GM18909 (cell line): ENCODE measurements around the gene GABRD.

Source experiments
- ATAC-seq: cut with Tn5 transposase; IDR thresholded peaks from one replicate; pipeline ENCODE4 v1.9.1; 2021; ENCODE audit warnings: mild to moderate bottlenecking; ENCODE audit not compliant: unreplicated experiment, poor library complexity

GABRD gene

GRCh38 chr1:2072109-2072806 is 53.1 kb downstream of the GABRD start:
- no peak for ATAC-seq

- ATAC-seq = no peak
Measured at GRCh38 chr1:2072891-2073290, 53.7 kb downstream of the GABRD start.

- ATAC-seq = no peak
Measured at GRCh38 chr1:2073382-2074230, 54.5 kb downstream of the GABRD start.

- ATAC-seq = no peak
Measured at GRCh38 chr1:2074396-2074795, 55.3 kb downstream of the GABRD start.

GRCh38 chr1:2074944-2075740 is 56.0 kb downstream of the GABRD start:
- no peak for ATAC-seq

DNA sequence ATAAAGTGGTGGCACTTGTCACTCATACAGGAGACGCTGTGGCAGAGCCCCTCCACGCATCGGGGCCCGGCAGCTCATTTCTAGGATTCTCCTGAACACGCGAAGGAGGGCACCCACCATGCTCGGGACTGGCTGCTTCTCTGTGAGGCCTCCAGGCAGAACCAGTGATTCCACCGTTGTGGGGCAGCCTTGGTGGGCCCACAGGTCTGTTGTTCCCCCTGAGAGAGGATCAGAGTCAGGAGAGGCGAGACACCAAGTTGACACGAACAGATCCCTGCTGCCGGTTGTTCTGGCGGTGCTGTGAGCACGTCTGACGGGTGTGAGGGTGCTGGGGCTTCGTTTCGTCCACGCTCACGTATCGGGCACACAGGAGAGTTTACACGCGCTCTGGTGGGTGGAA is 57.7 kb downstream of the GABRD start:
- ATAC-seq = no peak

DNA sequence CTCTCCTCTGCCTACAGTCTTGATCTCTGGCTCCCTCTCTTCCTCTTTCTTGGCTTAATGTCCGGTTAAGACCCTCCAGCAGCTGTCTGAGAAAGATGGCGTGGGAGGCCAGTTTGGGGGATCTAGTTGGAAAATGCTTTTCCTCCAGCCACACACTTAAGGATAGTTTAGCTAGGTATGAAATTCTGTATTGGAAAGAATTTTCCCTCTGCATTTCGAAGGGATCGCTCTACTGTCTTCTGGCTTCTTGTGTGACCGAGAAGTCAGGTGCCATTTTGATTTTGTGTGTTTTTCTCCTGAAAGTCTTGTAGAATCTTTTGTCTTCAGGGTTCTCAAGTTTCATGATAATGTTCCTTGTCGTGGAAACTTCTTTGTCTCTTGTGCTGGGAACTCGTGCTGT is 59.0 kb downstream of the GABRD start:
- ATAC-seq = no peak

GRCh38 chr1:2079396-2080085 is 60.4 kb downstream of the GABRD start:
- no peak for ATAC-seq

DNA sequence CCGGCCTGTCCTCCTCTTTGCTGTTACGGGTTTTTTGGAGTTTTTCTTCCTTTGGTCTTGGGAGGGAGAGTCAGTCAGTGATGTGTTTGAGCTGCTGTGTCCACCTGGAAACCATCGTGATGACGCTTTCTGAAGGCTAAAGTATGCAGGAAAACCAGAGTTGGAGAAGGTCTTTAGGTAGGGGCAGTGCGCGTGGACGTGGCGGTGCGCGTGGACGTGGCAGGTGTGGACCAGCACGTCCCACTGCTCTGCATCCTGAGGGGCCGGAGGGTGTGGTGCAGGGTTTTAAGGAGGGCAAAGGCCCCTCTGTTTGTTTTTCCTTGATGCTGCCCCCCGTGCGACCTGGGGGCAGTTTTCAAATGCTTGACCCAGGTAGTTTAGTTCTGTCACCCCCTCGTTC is 61.0 kb downstream of the GABRD start:
- ATAC-seq = no peak
